HCT116 (cell line): ENCODE data around the gene GASK1A. TPM values are rescaled to one million over a fixed set of nuclear protein-coding genes. Genes with fewer than 3 reads are reported as not detected.

Experiments used
- ATAC-seq: fragments of 200-7000 bp; cut with Tn5 transposase; 2 replicates; pipeline ENCODE4 v1.9.1; 2020; ENCODE audit warnings: mild to moderate bottlenecking, moderate library complexity
- BruUV-seq: library from RNA; stranded (reverse); fragments of 400-500 nt; replicated peaks from 2 replicates; lab custom pipeline; 2021; lab: Mats Ljungman, UMichigan
- CTCF ChIA-PET: fragments of 300-600 bp; sonication (Branson Sonifier 250); formaldehyde crosslinking; loops from one replicate; lab custom pipeline; 2021; ENCODE audit warnings: antibody characterized with exemption; lab: Charles Lee
- POLR2A ChIA-PET: fragments of 300-600, 350-600 bp; sonication (Branson Sonifier 250); formaldehyde crosslinking; loops from one replicate; lab custom pipeline; 2021; ENCODE audit warnings: antibody characterized with exemption; lab: Charles Lee
- RAD21 ChIA-PET, 2 experiments: fragments of 300-600 bp; sonication (Branson Sonifier 250); formaldehyde crosslinking; loops; one replicate each; lab custom pipeline; 2023; ENCODE audit warnings: low total read pairs in 2 of 2; ENCODE audit not compliant: uncharacterized antibody in 2 of 2, unreplicated experiment in 2 of 2, low non-redundant PET in 1 of 2; lab: Charles Lee
- DNase-seq: peaks from one replicate; pipeline ENCODE4 v3.0.0-alpha.2; 2010; ENCODE audit warnings: low read depth, low spot score
- H2AFZ ChIP-seq: fragments of 200-600 bp; shearing (Covaris generic), sonication (generic); 2 replicates; pipeline ENCODE4 v1.6.1; 2017; ENCODE audit warnings: low read depth, mixed run types, mixed read lengths, antibody characterized with exemption, low read length; ENCODE audit not compliant: poor library complexity, severe bottlenecking
- H3K27ac ChIP-seq: 2 replicates; pipeline ENCODE4 v1.5.1; 2012; ENCODE audit warnings: low read depth, low read length
- H3K27me3 ChIP-seq: fragments of 200-600 bp; sonication (generic); 2 replicates; pipeline ENCODE4 v1.6.1; 2016; ENCODE audit warnings: mixed run types, low read length, mixed read lengths; ENCODE audit not compliant: insufficient read depth
- H3K36me3 ChIP-seq, 2 experiments: fragments of 200-500 bp in 1 of 2; fragments of 200-600 bp in 1 of 2; sonication (Bioruptor generic) in 1 of 2; sonication (generic) in 1 of 2; 2 replicates each; pipeline versions ENCODE4 v1.5.1 to v1.6.1; 2014 to 2016; ENCODE audit warnings: low read length in 2 of 2, inconsistent platforms in 1 of 2, mixed read lengths in 1 of 2, mixed run types in 1 of 2; ENCODE audit not compliant: insufficient read depth in 2 of 2, control insufficient read depth in 1 of 2
- H3K4me1 ChIP-seq, 2 experiments: fragments of 200-600 bp in 1 of 2; sonication (generic) in 1 of 2; 2 replicates each; pipeline versions ENCODE4 v1.5.1 to v1.6.1; 2012 to 2017; ENCODE audit warnings: low read length in 2 of 2, inconsistent platforms in 1 of 2, mild to moderate bottlenecking in 1 of 2, mixed read lengths in 1 of 2, mixed run types in 1 of 2, moderate library complexity in 1 of 2; ENCODE audit not compliant: insufficient read depth in 2 of 2, control insufficient read depth in 1 of 2
- H3K4me2 ChIP-seq: fragments of 200-600 bp; sonication (generic); 2 replicates; pipeline ENCODE4 v1.6.1; 2017; ENCODE audit warnings: mixed run types, low read length, mixed read lengths
- H3K4me3 ChIP-seq, 2 experiments: fragments of 200-600 bp in 1 of 2; sonication (generic) in 1 of 2; replicated peaks in 1 of 2; 2 replicates each; pipeline ENCODE4 v1.5.1; 2011 to 2016; ENCODE audit warnings: low read length in 2 of 2, control low read depth in 1 of 2, low read depth in 1 of 2, mild to moderate bottlenecking in 1 of 2, mixed read lengths in 1 of 2, mixed run types in 1 of 2
- H3K79me2 ChIP-seq: fragments of 200-600 bp; sonication (generic); 2 replicates; pipeline ENCODE4 v1.6.1; 2017; ENCODE audit warnings: mild to moderate bottlenecking, mixed run types, low read length, moderate library complexity, mixed read lengths; ENCODE audit not compliant: insufficient read depth
- H3K9ac ChIP-seq: fragments of 200-600 bp; sonication (generic); 2 replicates; pipeline ENCODE4 v1.6.1; 2016; ENCODE audit warnings: low read length, mixed read lengths
- H3K9me2 ChIP-seq: fragments of 200-600 bp; sonication (generic), shearing (Covaris generic); 2 replicates; pipeline ENCODE4 v1.6.1; 2017; ENCODE audit warnings: mixed run types, mild to moderate bottlenecking, moderate library complexity; ENCODE audit not compliant: insufficient read depth
- H3K9me3 ChIP-seq, 2 experiments: fragments of 200-500 bp in 1 of 2; fragments of 200-600 bp in 1 of 2; sonication (Bioruptor generic) in 1 of 2; sonication (generic) in 1 of 2; 2 replicates each; pipeline ENCODE4 v1.6.1; 2014 to 2017; ENCODE audit warnings: low read length in 2 of 2, mixed read lengths in 2 of 2, inconsistent platforms in 1 of 2, low read depth in 1 of 2, mild to moderate bottlenecking in 1 of 2, mixed run types in 1 of 2, moderate library complexity in 1 of 2; ENCODE audit not compliant: control insufficient read depth in 1 of 2, insufficient read depth in 1 of 2
- H4K20me1 ChIP-seq: fragments of 200-600 bp; sonication (generic), shearing (Covaris generic); 2 replicates; pipeline ENCODE4 v1.6.1; 2017; ENCODE audit warnings: mixed run types, mild to moderate bottlenecking, moderate library complexity; ENCODE audit not compliant: insufficient read depth
- ATF3 ChIP-seq: IDR thresholded peaks from 2 replicates; pipeline ENCODE4 v1.6.1; 2012
- CBX3 ChIP-seq: IDR thresholded peaks from 2 replicates; pipeline ENCODE4 v1.6.1; 2012; ENCODE audit warnings: low read depth
- CEBPB ChIP-seq: IDR thresholded peaks from 2 replicates; pipeline ENCODE4 v1.6.1; 2012; ENCODE audit warnings: low read depth
- EGR1 ChIP-seq: IDR thresholded peaks from 2 replicates; pipeline ENCODE4 v1.6.1; 2012; ENCODE audit warnings: low read depth
- ELF1 ChIP-seq: IDR thresholded peaks from 2 replicates; pipeline ENCODE4 v1.6.1; 2012; ENCODE audit warnings: low read depth, borderline replicate concordance
- EZH2phosphoT487 ChIP-seq: fragments of 200-600 bp; IDR thresholded peaks from 2 replicates; pipeline ENCODE4 v1.6.1; 2018; ENCODE audit warnings: antibody characterized with exemption, borderline replicate concordance
- FOSL1 ChIP-seq: IDR thresholded peaks from 2 replicates; pipeline ENCODE4 v1.6.1; 2012; ENCODE audit warnings: low read depth
- JUND ChIP-seq: IDR thresholded peaks from 2 replicates; pipeline ENCODE4 v1.6.1; 2012
- MAX ChIP-seq: IDR thresholded peaks from 2 replicates; pipeline ENCODE4 v1.6.1; 2012
- POLR2AphosphoS5 ChIP-seq: IDR thresholded peaks from 2 replicates; pipeline ENCODE4 v1.6.1; 2011; ENCODE audit warnings: mild to moderate bottlenecking, low read depth, low read length, moderate library complexity
- REST ChIP-seq: IDR thresholded peaks from 2 replicates; pipeline ENCODE4 v1.6.1; 2012; ENCODE audit warnings: low read depth
- SIN3A ChIP-seq: IDR thresholded peaks from 2 replicates; pipeline ENCODE4 v1.6.1; 2012; ENCODE audit warnings: low read depth
- TCF7L2 ChIP-seq: IDR thresholded peaks from 2 replicates; pipeline ENCODE4 v1.7.0; 2011; ENCODE audit warnings: borderline replicate concordance, inconsistent platforms; ENCODE audit not compliant: insufficient read depth, insufficient read length; ENCODE audit errors: extremely low read depth
- ZBTB33 ChIP-seq: IDR thresholded peaks from 2 replicates; pipeline ENCODE4 v1.6.1; 2011; ENCODE audit warnings: mild to moderate bottlenecking, low read length, moderate library complexity; ENCODE audit not compliant: insufficient replicate concordance; ENCODE audit errors: extremely low read depth
- ZFX ChIP-seq: fragments of 450-650 bp; IDR thresholded peaks from 2 replicates; pipeline ENCODE4 v1.6.1; 2017
- ZNF274 ChIP-seq: fragments of 200-500 bp; sonication (Bioruptor generic); IDR thresholded peaks from 2 replicates; pipeline ENCODE4 v1.6.1; 2014; ENCODE audit warnings: mild to moderate bottlenecking, low read depth, low read length, inconsistent platforms
- intact Hi-C: fragments of 100-400 bp; cut with micrococcal nuclease; formaldehyde crosslinking; loops from 2 replicates; pipeline ENCODE4 v1.10.0; 2022
- total RNA-seq: library from RNA; stranded (reverse); gene quantifications from one replicate; pipeline ENCODE4 v1.2.1, GENCODE V29; 2021; ENCODE audit not compliant: unreplicated experiment

The GASK1A gene
- total RNA-seq, 1 experiment from 2014 or later, result 1.0 TPM

- peaks cover 0 to 15% of the 10 kb centered on the region in 2 experiments; a peak in 2 of 4 replicates for H3K4me1 ChIP-seq
- ATAC-seq, result no peak
- H4K20me1 ChIP-seq, result no peaks in the 10 kb centered on the region
- DNase-seq, result no peak
- H3K27ac ChIP-seq, result no peak overlapping the region
- no peaks in the 10 kb centered on the region for H3K36me3 ChIP-seq
- no peak overlapping the region for H2AFZ ChIP-seq
- ChIA-PET POLR2A (no interaction called here), RAD21 (no interaction called here), CTCF (interaction anchor here (1.5 kb wide), 1 partner anchor 45 kb away, joined by 3 read pairs; no protein-coding TSS in a partner anchor)
- no peaks in the 10 kb centered on the region for H3K9me3 ChIP-seq
- intact Hi-C loops, result no loop called here
- H3K9me2 ChIP-seq, result no peaks in the 10 kb centered on the region
- no peaks in the 10 kb centered on the region for H3K79me2 ChIP-seq
- TF ChIP-seq FOSL1 (no peak), ZBTB33 (no peak), EZH2phosphoT487 (no peak), REST (no peak), EGR1 (no peak), TCF7L2 (no peak), ATF3 (no peak), CEBPB (no peak), MAX (no peak), ZNF274 (no peak), ELF1 (no peak), CBX3 (no peak), SIN3A (no peak), JUND (no peak), ZFX (no peak), POLR2AphosphoS5 (no peak)
- BruUV-seq, result no TSS peak
- no peaks in the 10 kb centered on the region for H3K27me3 ChIP-seq
- H3K4me3 ChIP-seq, result no peak overlapping the region
- H3K4me2 ChIP-seq, result no peak overlapping the region
- H3K9ac ChIP-seq, result no peak overlapping the region
Observed at GRCh38 chr3:43006825-43007224, 27.7 kb downstream of the GASK1A start.
